Activated CD8-positive, alpha-beta memory T cell treated with anti-CD3 and anti-CD28 coated beads for 1 hour (primary cell): Measurements from ENCODE around the gene TAPBP.

Experiments used
- DNase-seq, 2 donors: peaks; one replicate each; pipeline ENCODE4 v3.0.0-alpha.2; 2020; ENCODE audit warnings: low read depth in 1 of 2; ENCODE audit errors: extremely low read depth in 1 of 2

Gene TAPBP

DNA sequence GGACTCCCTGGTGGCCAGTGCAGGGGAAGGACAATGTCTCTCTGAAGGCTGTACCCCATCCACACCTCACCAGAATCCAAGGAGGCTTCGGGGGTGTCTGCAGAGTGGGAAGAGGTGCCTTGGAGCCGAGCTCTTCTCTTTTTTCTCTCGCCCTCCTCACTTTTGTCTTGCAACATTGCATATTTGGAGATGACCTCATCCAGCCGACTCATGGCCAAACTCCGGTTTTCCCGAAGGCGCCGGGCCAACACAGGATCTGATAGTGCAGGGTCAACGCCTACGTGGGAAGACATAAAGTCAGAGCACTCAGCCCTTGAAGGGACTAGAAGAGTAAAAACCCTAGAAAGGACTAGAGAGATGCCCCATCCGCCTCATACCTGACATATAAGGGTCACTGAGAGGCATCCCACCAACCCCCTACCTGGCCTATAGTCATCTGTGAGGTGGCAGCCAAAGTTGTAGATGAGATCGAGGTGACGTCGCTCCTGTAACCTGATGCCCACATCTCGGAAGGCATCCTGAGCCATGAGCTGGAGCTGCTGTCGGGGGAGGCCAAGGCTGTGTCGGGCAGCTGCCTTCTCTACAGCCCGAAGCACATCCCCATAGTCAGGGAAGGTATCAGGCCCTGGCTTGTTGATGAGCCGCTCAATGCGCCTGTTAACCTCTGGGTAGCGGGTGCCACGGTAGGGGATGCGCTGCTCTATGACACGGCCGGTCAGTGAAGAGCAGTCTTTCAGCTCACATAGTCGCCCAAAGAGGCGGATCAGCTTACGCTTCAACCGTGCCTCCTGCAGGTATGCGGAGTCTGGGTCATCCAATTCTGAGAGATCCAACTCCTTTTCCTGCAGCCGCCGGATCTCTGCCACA, 6.7 kb upstream of the TAPBP start:
- no peak for DNase-seq

DNA sequence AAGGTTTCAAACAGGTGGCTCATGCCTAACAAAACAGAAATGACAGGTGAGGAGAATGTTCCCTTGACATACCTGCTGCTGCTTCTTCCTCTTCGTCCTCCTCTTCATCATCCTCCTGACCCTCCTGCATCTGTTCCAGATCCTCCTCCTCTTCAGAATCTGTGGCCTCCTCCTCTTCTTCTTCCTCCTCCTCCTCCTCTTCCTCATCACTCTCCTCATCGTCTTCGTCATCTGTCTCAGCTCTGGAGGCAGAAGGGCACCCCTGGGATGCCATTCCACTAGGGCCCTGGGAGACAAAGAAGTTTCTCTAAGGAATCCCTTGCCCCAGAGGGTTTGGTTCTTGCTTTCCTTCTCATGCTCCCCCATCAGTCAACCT, 6.0 kb upstream of the TAPBP start:
- no peak for DNase-seq

DNA sequence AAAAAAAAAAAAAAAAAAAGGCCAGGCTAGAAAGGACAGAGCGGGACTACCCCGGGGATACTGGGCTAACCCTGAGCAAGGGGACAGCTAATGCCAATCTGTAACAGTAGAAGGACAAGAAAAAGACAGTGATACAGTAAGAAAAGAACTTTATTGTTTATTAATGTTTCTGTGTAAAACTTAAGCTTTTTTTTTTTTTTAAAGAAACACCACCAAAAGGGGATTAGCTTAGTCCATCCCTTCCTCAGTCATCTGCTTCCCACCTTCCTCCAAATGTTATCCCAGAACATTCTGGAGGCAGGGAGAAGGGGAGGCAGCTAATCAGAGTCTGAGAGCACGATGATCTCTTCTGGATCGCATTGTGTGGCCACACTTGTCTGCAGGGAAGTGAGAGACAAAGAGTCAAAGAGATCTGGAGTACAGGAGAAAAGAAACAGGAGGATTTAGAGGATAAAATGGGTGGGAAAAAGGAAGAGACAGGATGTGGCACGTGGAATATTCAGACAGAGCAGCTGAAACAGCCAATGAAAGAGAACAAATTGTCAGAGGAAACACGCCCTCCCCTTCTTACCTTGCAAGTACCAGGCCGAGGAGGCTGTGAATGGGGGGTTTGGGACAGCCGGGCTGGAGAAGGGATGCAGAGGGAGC, 4.7 kb upstream of the TAPBP start:
- DNase-seq, result no peak

DNA sequence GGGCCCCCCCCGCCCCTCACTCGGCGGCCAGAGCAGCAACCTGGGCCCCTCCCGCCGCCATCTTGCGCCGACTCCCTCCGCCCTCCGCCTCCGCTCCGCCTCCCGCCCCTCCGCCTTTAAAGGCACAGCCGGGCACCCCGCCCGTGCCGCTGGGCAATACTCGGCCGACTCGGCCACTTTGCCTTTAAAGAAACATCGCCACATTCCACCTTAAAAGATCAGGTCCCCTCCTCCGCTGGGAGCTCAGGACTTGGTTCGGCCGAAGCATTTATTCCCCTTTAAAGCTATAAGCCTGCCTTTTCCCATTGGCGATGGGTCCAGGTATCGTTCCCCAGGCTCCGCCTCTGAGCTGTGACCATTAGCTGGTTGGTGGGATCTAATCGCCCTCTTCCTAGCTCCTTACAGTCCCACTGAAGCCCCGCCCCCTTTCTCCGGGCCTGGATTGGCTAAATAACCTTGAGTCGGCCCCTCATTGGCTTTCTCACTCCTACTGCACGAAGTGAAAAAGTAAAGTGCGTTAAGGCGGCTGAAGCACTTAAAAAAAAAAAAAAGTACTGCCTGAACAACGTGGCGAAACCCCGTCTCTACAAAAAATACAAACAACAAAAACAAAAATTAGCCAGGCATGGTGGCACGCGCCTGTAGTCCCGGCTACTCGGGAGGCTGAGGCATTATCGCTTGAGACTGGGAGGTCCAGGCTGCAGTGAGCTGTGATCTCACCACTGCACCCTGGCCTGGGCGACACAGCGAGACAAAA, 4.0 kb upstream of the TAPBP start, which contains the start of gene ZBTB22:
Gene ZBTB22 (minus strand): TSS at position 76 of the 757 bp plus-strand sequence. CDS start 828 bp downstream, outside the sequence.
- peak; percentile 90 to 95 for DNase-seq

DNA sequence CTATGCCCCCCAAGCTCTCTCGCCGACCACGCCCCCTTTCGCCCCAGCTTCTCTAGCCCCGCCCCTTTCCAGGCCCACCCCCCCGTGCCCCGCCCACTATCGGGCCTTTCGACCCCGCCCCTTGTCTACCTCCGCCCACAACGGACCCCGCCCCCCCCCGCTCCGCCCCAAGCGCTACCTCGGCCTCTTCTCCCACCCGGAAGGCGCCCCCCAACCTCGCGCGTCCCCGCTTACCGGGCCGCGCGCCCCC, 3.5 kb upstream of the TAPBP start:
- no peak for DNase-seq

DNA sequence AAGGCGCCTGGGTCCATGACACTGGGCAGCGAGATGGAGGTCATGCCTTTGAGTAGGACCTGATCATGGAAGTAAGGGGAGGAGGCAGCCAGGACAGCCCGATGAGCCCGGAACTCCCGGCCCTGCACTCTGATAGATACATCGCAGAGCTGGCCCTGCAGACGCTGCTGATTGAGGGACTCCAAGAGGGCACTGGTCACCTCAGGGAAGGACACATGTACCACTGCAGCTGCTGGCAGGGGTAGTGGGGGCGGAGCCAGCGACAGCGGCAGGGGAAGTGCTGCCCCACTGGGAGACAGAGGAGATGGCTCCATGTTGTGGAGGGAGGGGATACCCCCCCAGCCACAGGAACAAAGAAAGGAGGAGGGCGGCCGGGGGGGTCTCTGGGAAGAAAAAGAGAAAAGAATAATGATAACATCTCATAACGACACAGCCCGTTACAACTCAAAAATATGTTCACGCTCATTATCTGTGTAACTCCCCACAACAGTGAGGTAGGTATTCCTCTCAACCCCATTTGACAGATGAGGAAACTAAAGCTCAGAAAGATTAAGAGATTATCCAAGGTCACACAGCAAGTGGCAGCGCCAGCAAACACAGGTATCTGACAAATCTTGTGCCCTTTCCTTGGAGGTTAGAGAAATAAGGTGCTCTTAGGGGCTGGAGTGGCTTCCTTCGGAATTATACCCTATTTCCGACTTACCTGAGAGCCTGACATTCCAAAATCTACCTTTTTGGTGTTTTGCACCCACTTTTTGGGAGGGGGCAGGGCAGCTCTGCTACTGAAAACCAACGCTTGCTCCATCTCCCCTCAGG, 2.9 kb upstream of the TAPBP start:
- no peak for DNase-seq

DNA sequence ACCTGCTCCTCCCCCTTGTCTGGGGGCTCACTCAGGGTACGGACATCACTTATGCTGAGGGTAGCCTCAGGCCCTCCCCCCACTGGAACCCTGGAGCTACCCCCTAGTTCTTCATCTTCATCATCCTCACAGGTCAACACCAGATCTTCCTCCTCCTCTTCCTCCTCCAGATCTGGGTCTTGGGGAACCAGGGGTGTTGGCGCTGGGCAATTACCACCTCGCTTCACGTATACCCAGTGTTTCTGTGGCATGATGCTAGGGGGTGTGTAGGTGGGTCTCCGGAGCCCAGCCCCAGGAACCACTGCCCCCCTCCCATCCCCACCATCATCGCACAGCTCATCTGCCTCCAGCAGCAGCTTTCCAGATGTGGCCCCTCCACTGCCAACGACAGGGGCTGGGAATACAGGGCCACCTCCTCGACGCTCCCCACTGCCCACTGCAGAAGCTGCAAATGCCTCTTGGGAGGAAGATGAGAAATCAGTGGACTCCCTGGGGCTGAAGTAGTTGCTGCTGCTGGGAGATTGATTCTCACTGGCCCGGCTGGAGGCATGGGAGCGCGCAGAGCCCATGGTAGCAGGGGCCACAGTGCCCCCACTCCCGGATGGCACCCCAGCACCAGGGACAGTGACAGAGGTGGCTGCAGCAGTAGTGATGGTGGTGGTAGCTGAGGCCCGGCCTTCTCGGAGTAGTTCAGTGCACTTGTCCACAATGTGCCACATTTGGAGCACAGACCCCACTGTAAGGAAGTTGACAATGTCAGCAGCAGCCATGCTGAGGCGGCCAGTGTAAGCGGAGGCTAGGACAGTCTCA, 2.1 kb upstream of the TAPBP start:
- no peak for DNase-seq

DNA sequence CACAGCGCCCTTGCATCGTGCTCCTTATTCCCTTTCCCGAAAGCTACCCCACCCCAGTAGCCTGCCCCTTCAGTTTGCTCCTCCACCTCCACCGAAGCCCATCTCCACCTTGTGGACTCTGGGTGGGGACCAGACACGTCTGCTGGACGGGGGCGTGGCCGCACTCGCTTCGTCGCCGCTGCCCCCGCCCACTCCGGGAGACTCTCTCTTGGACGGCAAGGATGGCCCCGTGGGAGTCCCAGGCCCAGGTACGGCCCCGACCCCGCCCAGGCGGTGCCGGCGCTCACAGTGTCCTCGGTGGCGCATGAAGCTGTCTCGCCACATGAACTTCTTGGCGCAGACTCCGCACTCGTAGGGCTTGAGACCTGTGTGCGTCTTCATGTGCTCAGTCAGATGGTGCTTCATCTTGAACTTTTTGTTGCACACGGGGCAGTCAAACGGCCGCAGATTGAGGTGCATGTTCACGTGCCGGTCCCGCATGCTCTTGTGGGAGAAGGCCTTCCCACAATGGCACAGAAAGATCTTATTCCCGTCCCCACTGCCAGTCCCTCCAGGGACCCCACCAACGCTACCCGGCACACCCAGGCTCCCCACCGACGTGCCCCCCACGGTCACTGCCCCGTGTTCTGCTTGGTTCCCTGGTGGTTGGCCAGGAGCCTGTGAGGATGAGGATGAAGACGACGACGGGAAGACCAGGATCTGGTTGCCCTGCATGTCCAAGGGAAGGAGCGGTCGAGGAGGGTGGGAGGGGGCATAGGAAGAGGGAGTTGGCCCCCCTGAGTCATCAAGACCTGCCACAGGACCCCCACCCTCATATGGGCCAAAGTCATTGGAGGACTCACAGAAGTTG, 1.3 kb upstream of the TAPBP start:
- DNase-seq, result no peak

DNA sequence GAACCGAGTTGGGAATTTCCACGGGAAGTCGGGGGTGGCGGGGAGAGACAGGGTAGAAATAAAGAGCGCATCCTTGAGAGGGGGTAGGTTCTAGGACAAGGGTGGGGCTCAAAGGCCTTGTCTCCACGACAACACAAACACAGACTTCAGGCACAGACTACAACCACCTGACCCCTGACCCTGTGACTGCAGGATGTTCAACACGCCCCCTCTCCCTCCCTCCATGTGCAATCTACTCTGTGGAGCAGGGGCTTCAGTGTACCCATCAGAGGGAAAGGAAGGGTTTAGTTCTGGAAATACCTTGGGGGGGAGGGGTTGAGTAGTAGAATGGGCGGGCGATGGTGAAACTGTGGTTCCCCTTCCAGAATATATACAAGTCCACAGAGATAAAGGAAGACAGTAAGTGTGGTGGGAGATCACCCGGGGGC, 651 bp upstream of the TAPBP start:
- DNase-seq, result peak in 1 of 2 donors; percentile 42

DNA sequence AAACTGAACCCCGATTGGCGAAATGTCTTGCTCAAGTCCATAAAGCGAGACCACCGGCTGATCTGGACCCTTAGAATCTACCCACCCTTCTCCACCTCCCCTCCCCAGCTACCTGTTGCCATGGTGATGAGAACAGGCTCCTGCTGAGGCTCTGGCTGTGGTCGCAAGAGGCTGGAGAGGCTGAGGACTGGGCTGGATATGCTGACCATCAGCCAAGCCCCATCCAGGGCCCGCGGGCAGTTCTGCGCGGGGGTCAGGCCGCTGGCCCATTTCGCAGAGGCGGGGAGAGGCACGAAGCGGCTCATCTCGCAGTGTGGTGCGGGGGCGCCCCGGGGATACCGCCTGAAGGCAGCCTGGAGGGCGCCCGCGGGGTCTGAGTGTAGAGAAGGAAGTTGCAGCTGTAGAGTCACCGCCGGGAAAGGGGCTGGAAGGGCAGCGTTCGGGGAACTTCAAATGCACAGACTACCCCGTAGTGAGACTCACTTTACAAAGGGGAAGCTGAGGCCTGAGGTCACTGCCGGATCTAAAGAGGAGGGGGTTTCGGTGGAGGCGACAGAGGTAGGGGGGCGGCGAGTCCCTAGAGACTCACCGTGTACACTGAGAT, 671 bp downstream of the TAPBP start:
- DNase-seq, result no peak

DNA sequence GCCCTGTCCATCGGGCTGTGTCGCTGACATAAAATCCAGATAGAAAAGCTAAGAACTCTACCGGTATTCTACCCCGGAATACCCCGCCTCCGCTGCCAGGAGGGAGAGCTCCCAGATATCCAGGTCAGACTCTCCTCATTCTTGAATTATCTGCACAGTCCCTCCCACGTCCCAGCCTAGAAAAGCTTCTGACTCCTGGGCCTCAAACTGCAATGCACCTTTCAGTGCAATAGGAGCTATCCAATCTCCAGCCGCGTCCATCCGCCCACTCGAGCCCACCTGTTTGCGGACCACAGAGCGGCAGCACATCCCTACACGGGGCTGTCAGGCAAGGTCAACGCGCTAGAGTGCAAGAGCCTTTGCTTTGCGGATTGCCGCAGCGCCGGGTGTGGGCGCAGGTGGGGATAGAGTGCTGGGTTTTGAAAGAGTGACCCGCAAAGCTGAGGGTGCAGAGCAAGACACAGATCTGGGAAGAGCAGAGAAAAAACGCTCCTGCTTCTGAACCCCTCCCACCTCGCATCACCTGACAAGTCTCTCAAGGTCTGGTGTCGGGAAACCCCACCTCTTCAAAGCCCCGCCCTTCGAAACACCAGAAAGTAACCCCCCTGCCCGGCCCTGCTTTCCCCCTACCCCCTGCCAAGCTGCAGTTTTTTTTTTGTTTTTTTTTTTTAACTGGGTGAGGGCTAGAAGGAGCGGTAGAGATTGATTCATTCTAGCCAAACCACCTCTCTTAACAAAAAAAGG, 1.3 kb downstream of the TAPBP start:
- peak; percentile 69 to 71 for DNase-seq

DNA sequence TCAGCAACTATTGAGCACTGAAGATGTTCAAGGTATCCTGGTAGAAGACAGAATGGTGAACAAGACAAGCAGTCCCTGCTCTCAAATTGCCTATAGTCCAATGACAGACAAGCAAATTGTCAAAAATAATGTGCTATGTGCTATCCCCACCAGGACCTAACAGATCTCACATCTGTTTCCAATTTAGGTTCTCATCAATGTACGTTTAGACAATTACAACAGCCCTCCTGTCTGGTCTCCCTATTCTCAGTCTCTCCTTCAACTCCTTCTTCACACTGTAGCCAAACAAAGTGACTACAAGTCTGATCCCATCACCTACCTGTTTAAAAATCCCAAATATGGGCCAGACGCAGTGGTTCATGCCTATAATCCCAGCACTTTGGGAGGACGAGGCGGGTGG, 7.5 kb downstream of the TAPBP start:
- DNase-seq, result no peak

DNA sequence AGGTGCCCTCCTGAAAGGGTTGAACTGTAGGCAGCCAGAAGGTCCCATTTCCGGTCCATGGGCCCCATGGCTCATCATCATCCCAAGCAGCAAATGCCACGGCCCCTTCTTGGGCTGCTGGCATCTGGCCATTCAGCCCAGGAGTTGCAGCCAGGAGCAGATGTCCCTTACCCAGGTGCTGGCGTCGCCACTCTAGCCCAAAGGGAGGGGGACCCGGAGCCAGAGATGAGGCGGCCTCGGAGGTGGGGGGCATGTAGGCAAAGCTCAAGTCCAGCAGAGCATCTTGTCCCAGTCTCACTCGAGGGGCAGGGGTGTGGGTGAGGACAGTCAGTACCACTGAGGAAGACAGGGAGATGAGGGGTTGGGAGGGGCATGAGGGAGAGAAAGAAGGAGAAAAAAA, 8.8 kb downstream of the TAPBP start:
- no peak for DNase-seq

DNA sequence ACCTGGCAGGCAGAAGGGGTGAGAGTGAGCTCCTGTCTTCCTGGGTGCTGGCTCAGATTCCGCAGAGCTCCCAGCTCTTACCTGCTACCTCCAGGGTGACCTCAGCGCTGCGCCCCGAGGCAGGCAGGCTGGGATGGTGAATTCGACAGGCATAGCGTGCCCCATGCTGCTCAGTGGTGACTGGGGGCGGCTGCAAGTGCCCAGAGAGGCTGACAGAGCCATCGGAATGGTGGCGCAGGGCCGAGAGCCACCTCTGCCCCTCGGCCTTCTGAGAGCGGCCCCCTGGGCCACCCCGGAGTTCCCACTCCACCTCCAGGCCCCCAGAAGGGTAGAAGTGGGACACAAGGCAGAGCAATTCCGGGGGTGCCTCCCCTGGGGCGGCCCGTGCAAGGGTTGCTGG, 9.7 kb downstream of the TAPBP start:
- DNase-seq, result no peak

DNA sequence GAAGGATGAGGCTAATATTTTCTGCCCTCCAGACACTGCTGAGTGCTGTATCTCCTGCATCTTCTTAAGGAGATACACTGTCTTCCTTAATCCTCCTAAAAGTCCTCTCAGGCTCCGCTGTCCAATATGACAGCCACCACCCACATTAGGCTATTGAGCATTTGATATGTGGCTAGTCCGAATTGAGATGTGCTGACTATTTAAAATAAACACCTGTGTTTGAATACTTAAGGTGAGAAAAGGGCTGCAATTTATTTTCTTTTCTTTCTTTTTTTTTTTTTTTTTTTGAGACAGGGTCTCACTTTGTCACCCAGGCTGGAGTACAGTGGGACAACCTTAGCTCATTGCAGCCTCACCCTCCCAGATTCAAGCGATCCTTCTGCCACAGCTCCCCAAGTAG, 12.0 kb downstream of the TAPBP start:
- no peak for DNase-seq

DNA sequence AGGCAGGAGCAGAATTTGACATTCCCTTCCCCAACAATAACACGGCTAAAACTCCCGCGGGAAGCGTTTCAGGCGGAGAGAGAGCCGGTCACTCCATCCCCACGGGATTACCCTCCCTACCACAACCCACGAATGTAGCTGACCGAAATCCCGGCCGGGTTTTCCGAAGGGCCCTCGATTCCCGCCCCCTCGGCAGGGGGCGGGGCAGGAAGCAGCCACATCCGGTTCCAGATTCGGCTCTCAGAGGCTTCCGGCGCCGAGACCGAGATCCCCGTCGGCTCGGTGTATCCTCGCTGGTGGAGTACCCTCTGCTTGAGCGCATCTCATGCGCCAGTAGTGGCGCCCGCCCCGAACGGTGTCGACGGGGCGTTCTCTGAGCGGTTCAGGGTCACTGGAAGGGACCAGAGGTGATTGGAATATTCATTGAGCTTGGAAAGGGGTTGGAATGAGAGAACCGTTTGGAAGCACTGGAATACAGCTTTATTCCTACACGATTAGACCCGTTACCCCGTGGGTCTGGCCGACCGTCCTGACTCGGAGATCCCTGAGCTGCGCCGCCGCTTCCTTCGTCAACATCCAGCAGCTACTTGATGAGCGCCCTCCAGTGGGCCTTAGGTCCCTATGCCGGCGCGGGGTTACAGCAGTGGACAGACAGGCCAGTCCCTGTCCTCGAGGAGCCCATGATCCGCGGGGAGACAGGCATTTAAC, 14.5 kb downstream of the TAPBP start:
- peak; percentile 78 to 89 for DNase-seq

DNA sequence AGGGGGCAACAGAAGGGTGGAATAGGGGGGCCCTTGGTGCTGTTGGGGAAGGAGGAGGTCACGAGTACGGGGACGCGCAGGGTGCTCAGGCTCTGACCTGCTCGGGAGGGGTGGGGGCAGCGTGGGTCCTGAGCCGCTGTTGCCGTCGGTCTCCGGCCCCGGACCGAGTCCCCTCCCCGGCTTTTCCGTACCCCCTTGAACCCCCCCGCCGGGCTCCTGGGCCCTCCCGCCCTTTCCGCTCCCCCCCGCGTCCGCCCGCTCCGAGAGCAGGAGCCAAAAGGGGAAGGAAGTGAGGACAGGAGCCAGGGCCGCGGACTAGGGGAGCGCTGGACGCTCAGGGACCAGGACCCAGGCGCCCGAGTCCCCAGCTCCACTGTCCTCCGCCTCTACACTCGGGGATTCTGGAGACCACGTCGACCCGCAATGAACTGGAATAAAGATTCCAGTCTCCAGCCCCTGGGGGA, 15.1 kb downstream of the TAPBP start, which contains the start of gene RGL2:
Gene RGL2 (minus strand): TSS at position 170 of the 464 bp plus-strand sequence. CDS start 332 bp downstream, outside the sequence.
- DNase-seq, result no peak
